Nephron (organoid): ENCODE measurements around the gene KRT13.

Experiments used
- H3K27ac Mint-ChIP-seq, 3 experiments: 2 replicates each; pipeline ENCODE4 v1.8.0; 2020; ENCODE audit warnings: mixed read lengths in 3 of 3, mild to moderate bottlenecking in 2 of 3, moderate library complexity in 1 of 3
- H3K27me3 Mint-ChIP-seq: 2 replicates; pipeline ENCODE4 v1.8.0; 2021; ENCODE audit warnings: low read depth, mild to moderate bottlenecking, moderate library complexity, mixed read lengths
- H3K36me3 Mint-ChIP-seq: 2 replicates; pipeline ENCODE4 v1.8.0; 2020; ENCODE audit warnings: low read depth, mixed read lengths
- H3K4me1 Mint-ChIP-seq: 2 replicates; pipeline ENCODE4 v1.8.0; 2020; ENCODE audit warnings: mixed read lengths
- H3K4me3 Mint-ChIP-seq, 3 experiments: 2 replicates each; pipeline ENCODE4 v1.8.0; 2020; ENCODE audit warnings: mild to moderate bottlenecking in 3 of 3, mixed read lengths in 3 of 3, moderate library complexity in 2 of 3
- H3K9me3 Mint-ChIP-seq: 2 replicates; pipeline ENCODE4 v1.8.0; 2020; ENCODE audit warnings: mixed read lengths
- TF ChIP-seq, protein P1 (sequence below), 3 experiments: fragments of 200-600 bp; sonication (generic); IDR thresholded peaks; one replicate each; pipeline ENCODE4 v1.5.0; 2021; ENCODE audit warnings: antibody characterized with exemption in 3 of 3; ENCODE audit not compliant: unreplicated experiment in 3 of 3

KRT13 gene

GRCh38 chr17:41505007-41505808 is at the start of gene KRT13:
KRT13 (minus strand) TSS chr17:41505612; CDS start chr17:41505550, 62 bp downstream.
- Mint-ChIP-seq H3K4me1 (peaks cover 22% of the 10 kb centered on the region), H3K9me3 (no peaks in the 10 kb centered on the region), H3K36me3 (no peaks in the 10 kb centered on the region), H3K27ac (peak within 1 kb of the TSS in 2 of 3 experiments; percentile 1 to 30), H3K4me3 (no peak within 1 kb of the TSS), H3K27me3 (peaks cover 40% of the 10 kb centered on the region)
- TF ChIP-seq, protein P1, sequence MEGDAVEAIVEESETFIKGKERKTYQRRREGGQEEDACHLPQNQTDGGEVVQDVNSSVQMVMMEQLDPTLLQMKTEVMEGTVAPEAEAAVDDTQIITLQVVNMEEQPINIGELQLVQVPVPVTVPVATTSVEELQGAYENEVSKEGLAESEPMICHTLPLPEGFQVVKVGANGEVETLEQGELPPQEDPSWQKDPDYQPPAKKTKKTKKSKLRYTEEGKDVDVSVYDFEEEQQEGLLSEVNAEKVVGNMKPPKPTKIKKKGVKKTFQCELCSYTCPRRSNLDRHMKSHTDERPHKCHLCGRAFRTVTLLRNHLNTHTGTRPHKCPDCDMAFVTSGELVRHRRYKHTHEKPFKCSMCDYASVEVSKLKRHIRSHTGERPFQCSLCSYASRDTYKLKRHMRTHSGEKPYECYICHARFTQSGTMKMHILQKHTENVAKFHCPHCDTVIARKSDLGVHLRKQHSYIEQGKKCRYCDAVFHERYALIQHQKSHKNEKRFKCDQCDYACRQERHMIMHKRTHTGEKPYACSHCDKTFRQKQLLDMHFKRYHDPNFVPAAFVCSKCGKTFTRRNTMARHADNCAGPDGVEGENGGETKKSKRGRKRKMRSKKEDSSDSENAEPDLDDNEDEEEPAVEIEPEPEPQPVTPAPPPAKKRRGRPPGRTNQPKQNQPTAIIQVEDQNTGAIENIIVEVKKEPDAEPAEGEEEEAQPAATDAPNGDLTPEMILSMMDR (IDR thresholded peaks at IDR 0.05; ENCODE audit: unreplicated experiment in 3 of 3), result no peak

- no peaks in the 10 kb centered on the region for H3K36me3 Mint-ChIP-seq
- no peaks in the 10 kb centered on the region for H3K9me3 Mint-ChIP-seq
- H3K27me3 Mint-ChIP-seq, result peaks cover 34% of the 10 kb centered on the region
- no peak overlapping the region for H3K4me3 Mint-ChIP-seq
- peaks cover 14% of the 10 kb centered on the region for H3K4me1 Mint-ChIP-seq
- TF ChIP-seq, protein P1 (IDR thresholded peaks at IDR 0.05; ENCODE audit: unreplicated experiment in 3 of 3), result no peak
- H3K27ac Mint-ChIP-seq, result peak overlapping the region in 1 of 3 experiments; percentile 45
Measured at GRCh38 chr17:41553987-41554680, 48.7 kb upstream of the KRT13 start.

GRCh38 chr17:41553176-41553575 is 47.8 kb upstream of the KRT13 start:
- Mint-ChIP-seq H3K27me3 (peaks cover 34% of the 10 kb centered on the region), H3K27ac (peak overlapping the region in 2 of 3 experiments; percentile 8 to 32), H3K4me3 (no peak overlapping the region), H3K4me1 (peaks cover 20% of the 10 kb centered on the region), H3K9me3 (no peaks in the 10 kb centered on the region), H3K36me3 (no peaks in the 10 kb centered on the region)
- TF ChIP-seq, protein P1 (IDR thresholded peaks at IDR 0.05; ENCODE audit: unreplicated experiment in 3 of 3), result no peak

DNA sequence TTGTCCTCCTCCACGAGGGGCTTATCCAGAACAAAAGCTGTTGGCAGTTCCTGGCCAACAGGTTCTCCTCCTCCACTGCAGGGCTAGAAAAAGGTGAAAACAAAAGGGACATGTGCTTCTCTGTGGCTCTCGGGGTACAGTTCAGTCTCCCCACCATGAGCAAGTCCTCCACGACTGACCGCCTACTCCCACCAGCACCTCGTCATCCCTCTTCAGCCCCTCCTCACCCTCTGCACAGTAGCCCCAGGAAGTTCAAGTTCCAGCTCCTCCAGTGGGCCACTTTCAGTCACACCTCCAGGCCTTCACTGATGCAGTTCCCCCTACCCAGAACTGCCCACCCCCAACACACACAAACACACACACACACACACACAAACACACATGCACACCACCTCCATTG is 47.0 kb upstream of the KRT13 start:
- Mint-ChIP-seq H3K27ac (peak overlapping the region in 2 of 3 experiments; percentile 8 to 46), H3K9me3 (no peaks in the 10 kb centered on the region), H3K4me1 (peaks cover 27% of the 10 kb centered on the region), H3K4me3 (no peak overlapping the region), H3K36me3 (no peaks in the 10 kb centered on the region), H3K27me3 (peaks cover 34% of the 10 kb centered on the region)
- TF ChIP-seq, protein P1 (IDR thresholded peaks at IDR 0.05; ENCODE audit: unreplicated experiment in 3 of 3), result no peak

DNA sequence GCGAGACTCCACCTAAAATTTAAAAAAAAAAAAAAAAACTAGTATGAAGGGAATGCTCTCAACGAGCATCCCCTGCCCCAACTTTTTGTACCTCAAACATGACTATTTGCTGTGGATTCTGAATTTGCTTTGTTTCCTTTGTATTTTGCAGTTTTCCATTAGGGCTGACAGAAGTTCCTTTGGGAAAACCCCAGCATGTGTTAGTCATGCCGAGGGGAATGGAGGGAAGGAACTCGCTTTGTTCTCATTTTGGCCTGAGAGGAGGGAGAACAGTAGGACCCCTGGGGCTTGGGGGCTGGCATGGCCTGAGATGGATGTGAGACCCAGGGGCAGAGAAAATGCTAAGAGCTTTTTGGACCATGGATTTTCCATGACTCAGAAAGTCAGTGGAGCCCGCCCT is 46.0 kb upstream of the KRT13 start:
- Mint-ChIP-seq H3K27me3 (peaks cover 29% of the 10 kb centered on the region), H3K36me3 (no peaks in the 10 kb centered on the region), H3K4me3 (no peak overlapping the region), H3K27ac (peak overlapping the region in 1 of 3 experiments; percentile 84), H3K9me3 (no peaks in the 10 kb centered on the region), H3K4me1 (peaks cover 33% of the 10 kb centered on the region)
- TF ChIP-seq, protein P1 (IDR thresholded peaks at IDR 0.05; ENCODE audit: unreplicated experiment in 3 of 3), result no peak
